Neural progenitor cell (in vitro differentiated cells): Measurements from ENCODE around the gene VTCN1.

Experiments used
- EZH2 ChIP-seq: fragments of 200-600 bp; sonication (generic); IDR thresholded peaks from 2 replicates; pipeline ENCODE4 v1.6.1; 2017; ENCODE audit warnings: antibody characterized with exemption, mild to moderate bottlenecking, moderate library complexity
- EZH2phosphoT487 ChIP-seq: fragments of 200-600 bp; sonication (generic); IDR thresholded peaks from 2 replicates; pipeline ENCODE4 v1.6.1; 2017; ENCODE audit warnings: antibody characterized with exemption
- TF ChIP-seq, protein P1 (sequence below): fragments of 200-600 bp; sonication (generic); IDR thresholded peaks from 2 replicates; pipeline ENCODE4 v1.5.1; 2017; ENCODE audit warnings: antibody characterized with exemption, mild to moderate bottlenecking

DNA sequence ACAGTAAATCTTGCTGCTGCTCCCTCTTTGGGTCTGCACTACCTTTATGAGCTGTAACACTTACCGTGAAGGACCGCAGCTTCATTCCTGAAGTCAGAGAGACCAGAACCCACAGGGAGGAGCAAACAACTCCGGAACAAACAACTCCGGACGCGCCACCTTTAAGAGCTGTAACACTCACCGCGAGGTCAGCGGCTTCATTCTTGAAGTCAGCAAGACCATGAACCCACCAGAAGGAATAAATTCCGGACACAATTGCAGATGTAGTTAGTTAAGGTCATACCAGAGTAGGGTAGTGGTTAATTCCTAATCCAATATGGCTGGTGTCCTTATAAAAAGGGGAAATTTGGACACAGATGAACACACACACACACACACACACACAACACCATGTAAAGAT is 37.7 kb downstream of the VTCN1 start:
- no peak for TF ChIP-seq EZH2
- TF ChIP-seq, protein P1, sequence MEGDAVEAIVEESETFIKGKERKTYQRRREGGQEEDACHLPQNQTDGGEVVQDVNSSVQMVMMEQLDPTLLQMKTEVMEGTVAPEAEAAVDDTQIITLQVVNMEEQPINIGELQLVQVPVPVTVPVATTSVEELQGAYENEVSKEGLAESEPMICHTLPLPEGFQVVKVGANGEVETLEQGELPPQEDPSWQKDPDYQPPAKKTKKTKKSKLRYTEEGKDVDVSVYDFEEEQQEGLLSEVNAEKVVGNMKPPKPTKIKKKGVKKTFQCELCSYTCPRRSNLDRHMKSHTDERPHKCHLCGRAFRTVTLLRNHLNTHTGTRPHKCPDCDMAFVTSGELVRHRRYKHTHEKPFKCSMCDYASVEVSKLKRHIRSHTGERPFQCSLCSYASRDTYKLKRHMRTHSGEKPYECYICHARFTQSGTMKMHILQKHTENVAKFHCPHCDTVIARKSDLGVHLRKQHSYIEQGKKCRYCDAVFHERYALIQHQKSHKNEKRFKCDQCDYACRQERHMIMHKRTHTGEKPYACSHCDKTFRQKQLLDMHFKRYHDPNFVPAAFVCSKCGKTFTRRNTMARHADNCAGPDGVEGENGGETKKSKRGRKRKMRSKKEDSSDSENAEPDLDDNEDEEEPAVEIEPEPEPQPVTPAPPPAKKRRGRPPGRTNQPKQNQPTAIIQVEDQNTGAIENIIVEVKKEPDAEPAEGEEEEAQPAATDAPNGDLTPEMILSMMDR: no peak
- TF ChIP-seq EZH2phosphoT487: no peak
